GM12801 (cell line): Measurements from ENCODE around the gene APBA1.

Experiments used
- CTCF ChIP-seq: IDR thresholded peaks from one replicate; pipeline ENCODE4 v1.5.1; 2011; ENCODE audit warnings: control low read depth; ENCODE audit not compliant: insufficient read length; ENCODE audit errors: extremely low read depth

The APBA1 gene

GRCh38 chr9:69429281-69429680, 242.9 kb downstream of the APBA1 start:
- no peak for TF ChIP-seq CTCF

- TF ChIP-seq CTCF = no peak
These were observed 244.0 kb downstream of the APBA1 start for GRCh38 chr9:69428017-69428785.

GRCh38 chr9:69427286-69427685, 244.9 kb downstream of the APBA1 start:
- TF ChIP-seq CTCF = no peak

GRCh38 chr9:69425136-69425801, 246.9 kb downstream of the APBA1 start:
- no peak for TF ChIP-seq CTCF

- peak; percentile 6 for TF ChIP-seq CTCF
These were observed 250.0 kb downstream of the APBA1 start for GRCh38 chr9:69421908-69422801.

- no peak for TF ChIP-seq CTCF
These were observed 251.4 kb downstream of the APBA1 start for GRCh38 chr9:69420611-69421270.
